A549 (cell line): ENCODE measurements around the gene BHLHE23. TPM values are rescaled to one million over a fixed set of nuclear protein-coding genes. Genes with fewer than 3 reads are reported as not detected.

Experiments
- ATAC-seq, 2 experiments: fragments of 200-7000 bp in 1 of 2; fragments of >200 bp in 1 of 2; cut with Nextera tagmentation in 1 of 2; cut with Tn5 transposase in 1 of 2; 3 replicates each; pipeline versions ENCODE4 v1.8.0 to v1.9.1; 2018 to 2020; ENCODE audit warnings: mild to moderate bottlenecking in 1 of 2, moderate library complexity in 1 of 2
- CTCF ChIA-PET: fragments of 300-600 bp; sonication (Branson Sonifier 250); formaldehyde crosslinking; extraction: SDS; loops from one replicate; lab custom pipeline; 2021; ENCODE audit warnings: antibody characterized with exemption, inconsistent platforms; lab: Yijun Ruan, JAX
- POLR2A ChIA-PET: fragments of 350-600 bp; formaldehyde crosslinking; extraction: SDS; loops from one replicate; lab custom pipeline; 2021; ENCODE audit warnings: antibody characterized with exemption, inconsistent platforms; lab: Yijun Ruan, JAX
- DNase-seq, 2 experiments: peaks; one replicate each; pipeline versions ENCODE4 v3.0.0 to v3.0.0-alpha.2; 2011 to 2016; ENCODE audit warnings: low read depth in 1 of 2, low spot score in 1 of 2
- FAIRE-seq: peaks from 2 replicates; lab custom pipeline; 2011; peaks lifted over from hg19 to GRCh38; lab: Jason Lieb, UNC
- H3K27ac ChIP-seq, 2 experiments: fragments of >200 bp; sonication (Bioruptor Twin); formaldehyde crosslinking; 3 replicates each; pipeline ENCODE4 v1.5.1; 2016 to 2017
- H3K4me1 ChIP-seq: fragments of >200 bp; sonication (Bioruptor Twin); formaldehyde crosslinking; 3 replicates; pipeline ENCODE4 v1.6.1; 2016
- H3K4me2 ChIP-seq: fragments of >200 bp; sonication (Bioruptor Twin); formaldehyde crosslinking; 3 replicates; pipeline ENCODE4 v1.6.1; 2016
- H3K4me3 ChIP-seq: fragments of >200 bp; sonication (Bioruptor Twin); formaldehyde crosslinking; 3 replicates; pipeline ENCODE4 v1.5.1; 2016
- H3K9me3 ChIP-seq: fragments of >200 bp; sonication (Bioruptor Twin); formaldehyde crosslinking; 3 replicates; pipeline ENCODE4 v1.6.1; 2016
- BHLHE40 ChIP-seq: IDR thresholded peaks from 2 replicates; pipeline ENCODE4 v1.6.1; 2012; ENCODE audit warnings: low read depth, low read length, inconsistent platforms
- CBX2 ChIP-seq: fragments of 200-600 bp; sonication (generic); IDR thresholded peaks from 2 replicates; pipeline ENCODE4 v1.6.1; 2016; ENCODE audit warnings: low read depth, mild to moderate bottlenecking, borderline replicate concordance
- CHD2 ChIP-seq: fragments of 150-350 bp; IDR thresholded peaks from 2 replicates; pipeline ENCODE4 v1.6.1; 2014; ENCODE audit warnings: low read length; ENCODE audit not compliant: partially characterized antibody
- E2F6 ChIP-seq: IDR thresholded peaks from 2 replicates; pipeline ENCODE4 v1.6.1; 2012; ENCODE audit warnings: low read depth, borderline replicate concordance
- ESRRA ChIP-seq: fragments of 150-350 bp; IDR thresholded peaks from 2 replicates; pipeline ENCODE4 v1.6.1; 2014; ENCODE audit warnings: mild to moderate bottlenecking, low read length, borderline replicate concordance
- FOSB ChIP-seq: fragments of 250-450 bp; sonication (Bioruptor Pico); IDR thresholded peaks from 2 replicates; pipeline ENCODE4 v1.5.0; 2020; ENCODE audit warnings: mild to moderate bottlenecking, moderate library complexity
- FOSL2 ChIP-seq, 2 experiments: fragments of 450-650 bp in 1 of 2; fragments of >200 bp in 1 of 2; sonication (Bioruptor Twin) in 1 of 2; formaldehyde crosslinking; IDR thresholded peaks; 2 replicates each; pipeline versions ENCODE4 v1.5.0 to v1.6.1; 2016 to 2020; ENCODE audit warnings: mild to moderate bottlenecking in 1 of 2, moderate library complexity in 1 of 2
- FOXS1 ChIP-seq: fragments of 250-450 bp; sonication (Bioruptor Pico); IDR thresholded peaks from 2 replicates; pipeline ENCODE4 v1.5.0; 2020; ENCODE audit warnings: mild to moderate bottlenecking, moderate library complexity
- HOXA7 ChIP-seq: fragments of 250-450 bp; sonication (Bioruptor Pico); IDR thresholded peaks from 2 replicates; pipeline ENCODE4 v1.5.0; 2020; ENCODE audit warnings: mild to moderate bottlenecking, moderate library complexity
- HOXB13 ChIP-seq: fragments of 250-450 bp; sonication (Bioruptor Pico); IDR thresholded peaks from 2 replicates; pipeline ENCODE4 v1.5.0; 2020; ENCODE audit warnings: low read depth, mild to moderate bottlenecking, moderate library complexity
- HOXB5 ChIP-seq: fragments of 250-450 bp; sonication (Bioruptor Pico); IDR thresholded peaks from 2 replicates; pipeline ENCODE4 v1.5.0; 2020; ENCODE audit warnings: mild to moderate bottlenecking, moderate library complexity
- NFE2L2 ChIP-seq: fragments of 150-350 bp; conservative IDR thresholded peaks from 2 replicates; pipeline ENCODE4 v1.6.1; 2014; ENCODE audit warnings: low read length
- RCOR1 ChIP-seq: fragments of 150-350 bp; IDR thresholded peaks from 2 replicates; pipeline ENCODE4 v1.6.1; 2014; ENCODE audit warnings: antibody characterized with exemption, low read length, low read depth
- REST ChIP-seq: fragments of 200-600 bp; sonication (generic); IDR thresholded peaks from 2 replicates; pipeline ENCODE4 v1.6.1; 2016; ENCODE audit warnings: antibody characterized with exemption, mild to moderate bottlenecking, moderate library complexity
- SMC3 ChIP-seq: fragments of >200 bp; sonication (Bioruptor Twin); formaldehyde crosslinking; IDR thresholded peaks from 3 replicates; pipeline ENCODE4 v1.6.1; 2018; ENCODE audit warnings: inconsistent platforms
- SREBF2 ChIP-seq: fragments of 450-650 bp; IDR thresholded peaks from 2 replicates; pipeline ENCODE4 v1.6.1; 2014; ENCODE audit warnings: mild to moderate bottlenecking, moderate library complexity
- TFCP2L1 ChIP-seq: fragments of 250-450 bp; sonication (Bioruptor Pico); IDR thresholded peaks from 2 replicates; pipeline ENCODE4 v1.5.0; 2021; ENCODE audit warnings: mild to moderate bottlenecking
- USF2 ChIP-seq: fragments of 450-650 bp; IDR thresholded peaks from 2 replicates; pipeline ENCODE4 v1.6.1; 2014; ENCODE audit warnings: antibody characterized with exemption
- WGBS: methylation state at CpG from one replicate; pipeline ENCODE4 v1.1.6; 2017; ENCODE audit errors: missing lambda C conversion rate; 5-methylcytosine and 5-hydroxymethylcytosine counted together
- polyA plus RNA-seq, 4 experiments: library from polyadenylated mRNA; depleted of rRNA in 3 of 4; stranded (reverse); fragments of >200 nt; fragmentation: RNase III in 1 of 4; extraction: RNeasy Plus Mini Kit Qiagen cat#74134 plus additional on column Dnase treatment in 1 of 4; gene quantifications; 2 replicates in 3 of 4; 3 replicates in 1 of 4; pipeline ENCODE4 v1.2.3, GENCODE V29; 2011 to 2017
- TF ChIP-seq, protein P1 (sequence below): IDR thresholded peaks from 2 replicates; pipeline ENCODE4 v1.6.1; 2012
- TF ChIP-seq, protein P2 (sequence below): fragments of 150-350 bp; IDR thresholded peaks from 2 replicates; pipeline ENCODE4 v1.6.1; 2014; ENCODE audit warnings: low read depth, mild to moderate bottlenecking, low read length

The BHLHE23 gene
- polyA plus RNA-seq, 2 of the 4 experiments (the other 2 are of a cell fraction) = not detected

DNA sequence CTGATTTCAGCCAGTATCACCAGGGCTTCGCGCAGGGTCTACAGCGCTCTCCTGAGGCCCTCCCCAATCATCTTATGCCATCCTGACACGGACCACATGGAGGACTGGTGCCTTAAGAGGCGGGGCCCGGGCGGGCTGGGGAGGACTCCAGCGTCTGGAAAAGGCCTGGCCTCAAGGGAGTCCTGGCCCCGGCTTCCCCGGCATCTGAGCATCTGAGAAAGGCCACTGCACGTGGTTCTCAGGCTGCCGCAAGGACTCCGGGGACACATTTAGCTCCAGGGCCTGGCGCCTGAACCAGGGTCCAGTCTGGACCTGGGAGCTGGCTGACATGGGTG is 21.4 kb downstream of the BHLHE23 start:
- CTCF ChIA-PET = interaction anchor here (1.1 to 1.4 kb wide), 2 partner anchors 13 to 15 kb away, joined by 3 to 5 read pairs; no protein-coding TSS in a partner anchor
- no peak for ATAC-seq

More for the DNA sequence above, 21.4 kb downstream of the BHLHE23 start:
- Histone ChIP-seq H3K4me1 (no peaks in the 10 kb centered on the region), H3K27ac (no peak overlapping the region), H3K4me3 (no peak overlapping the region), H3K4me2 (no peak overlapping the region), H3K9me3 (no peaks in the 10 kb centered on the region)
- DNase-seq = no peak
- no peak for TF ChIP-seq RCOR1
- TF ChIP-seq FOSL2 (IDR thresholded peaks at IDR 0.05) = no peak
- no peak for TF ChIP-seq FOSL2 (CRISPR knock-in tag; IDR thresholded peaks at IDR 0.05)
- TF ChIP-seq, protein P1, sequence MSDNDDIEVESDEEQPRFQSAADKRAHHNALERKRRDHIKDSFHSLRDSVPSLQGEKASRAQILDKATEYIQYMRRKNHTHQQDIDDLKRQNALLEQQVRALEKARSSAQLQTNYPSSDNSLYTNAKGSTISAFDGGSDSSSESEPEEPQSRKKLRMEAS = no peak
- no peak for TF ChIP-seq SMC3
- no peak for TF ChIP-seq SREBF2
- TF ChIP-seq ESRRA = no peak
- TF ChIP-seq CBX2 = no peak
- no peak for TF ChIP-seq CHD2
- TF ChIP-seq HOXA7 (CRISPR knock-in tag) = no peak
- no peak for TF ChIP-seq FOSB (CRISPR knock-in tag)
- no peak for TF ChIP-seq NFE2L2
- TF ChIP-seq TFCP2L1 (CRISPR knock-in tag) = no peak
- TF ChIP-seq HOXB13 = no peak
- TF ChIP-seq BHLHE40 = no peak
- TF ChIP-seq, protein P2, sequence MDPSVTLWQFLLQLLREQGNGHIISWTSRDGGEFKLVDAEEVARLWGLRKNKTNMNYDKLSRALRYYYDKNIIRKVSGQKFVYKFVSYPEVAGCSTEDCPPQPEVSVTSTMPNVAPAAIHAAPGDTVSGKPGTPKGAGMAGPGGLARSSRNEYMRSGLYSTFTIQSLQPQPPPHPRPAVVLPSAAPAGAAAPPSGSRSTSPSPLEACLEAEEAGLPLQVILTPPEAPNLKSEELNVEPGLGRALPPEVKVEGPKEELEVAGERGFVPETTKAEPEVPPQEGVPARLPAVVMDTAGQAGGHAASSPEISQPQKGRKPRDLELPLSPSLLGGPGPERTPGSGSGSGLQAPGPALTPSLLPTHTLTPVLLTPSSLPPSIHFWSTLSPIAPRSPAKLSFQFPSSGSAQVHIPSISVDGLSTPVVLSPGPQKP = no peak
- TF ChIP-seq USF2 = no peak
- TF ChIP-seq HOXB5 (CRISPR knock-in tag) = no peak
- TF ChIP-seq FOXS1 (CRISPR knock-in tag) = no peak
- TF ChIP-seq REST = no peak
- TF ChIP-seq E2F6 = no peak
- POLR2A ChIA-PET = no interaction called here
- FAIRE-seq = no peak
- whole genome bisulfite sequencing = 56% methylated on average over 13 of the region's 14 CpGs
